GM19467 (cell line): ENCODE data around the gene CLEC7A.

ENCODE experiments used
- ATAC-seq: cut with Tn5 transposase; IDR thresholded peaks from one replicate; pipeline ENCODE4 v1.9.1; 2021; ENCODE audit warnings: mild to moderate bottlenecking, moderate library complexity; ENCODE audit not compliant: unreplicated experiment

The CLEC7A gene

DNA sequence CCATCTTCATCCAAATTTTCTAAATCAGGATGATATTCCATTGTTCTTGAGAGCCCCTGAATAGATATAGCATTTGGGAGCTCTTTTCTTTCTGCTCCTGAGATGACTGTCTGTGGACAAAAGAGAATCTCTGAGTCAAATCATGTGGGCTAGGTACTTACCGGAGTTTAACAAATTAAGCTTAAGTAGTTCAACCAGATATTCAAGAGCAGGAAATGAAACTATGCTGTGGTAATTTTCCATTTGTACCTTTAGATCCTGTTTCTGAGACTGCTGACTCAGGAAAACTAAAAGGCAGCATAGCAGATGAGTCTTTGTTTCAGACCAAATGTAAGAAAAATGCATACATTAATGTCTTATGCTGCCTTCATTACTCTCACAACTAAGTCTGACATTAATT, at the start of gene CLEC7A:
Gene CLEC7A, minus strand, starts transcription at position 158 of the 400 bp plus-strand sequence. Its CDS starts 117 bp downstream, at position 41.
- peak; percentile 79 for ATAC-seq

DNA sequence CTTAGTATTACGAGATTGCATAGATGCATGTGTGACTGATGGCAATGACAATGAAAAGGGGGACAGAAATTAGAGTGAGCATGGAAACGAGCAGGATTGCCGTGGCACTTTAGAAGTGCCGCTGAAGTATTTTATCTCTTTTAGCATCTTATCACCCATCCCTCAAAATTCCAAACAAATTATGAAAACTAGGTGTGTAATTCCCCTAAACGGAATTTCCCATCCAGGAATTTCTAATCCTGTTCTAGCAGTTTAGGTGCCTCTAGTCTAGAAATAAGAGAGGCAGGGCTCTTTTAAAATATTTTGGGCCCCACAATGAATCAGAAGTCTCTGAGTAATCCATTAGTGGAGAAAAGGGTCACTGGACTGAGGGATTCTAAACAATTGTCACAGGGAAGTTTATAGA, 49.8 kb upstream of the CLEC7A start:
- no peak for ATAC-seq

DNA sequence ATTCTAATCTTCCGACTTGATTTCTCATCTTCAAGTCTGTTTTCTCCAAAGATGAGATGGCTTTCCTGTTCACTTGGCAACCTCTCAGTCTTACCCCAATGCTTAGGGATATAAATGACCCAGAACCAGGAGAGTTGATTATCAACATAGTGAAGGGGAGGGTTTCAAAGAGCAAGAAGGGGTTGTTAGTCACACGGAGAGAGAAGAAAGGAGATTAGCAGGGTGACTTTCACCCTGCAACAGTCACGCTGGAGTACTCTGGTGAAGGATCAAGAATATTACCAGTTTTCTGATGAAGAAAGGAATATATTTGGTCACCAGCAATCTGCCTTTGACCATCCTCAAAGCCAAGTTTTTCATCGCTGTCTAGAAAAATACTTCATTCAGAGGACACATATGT, 48.8 kb upstream of the CLEC7A start, which contains the start of gene TMEM52B:
Gene TMEM52B, plus strand, starts transcription at position 212 of the 400 bp plus-strand sequence. CDS start 543 bp downstream, outside the sequence.
- ATAC-seq: no peak

DNA sequence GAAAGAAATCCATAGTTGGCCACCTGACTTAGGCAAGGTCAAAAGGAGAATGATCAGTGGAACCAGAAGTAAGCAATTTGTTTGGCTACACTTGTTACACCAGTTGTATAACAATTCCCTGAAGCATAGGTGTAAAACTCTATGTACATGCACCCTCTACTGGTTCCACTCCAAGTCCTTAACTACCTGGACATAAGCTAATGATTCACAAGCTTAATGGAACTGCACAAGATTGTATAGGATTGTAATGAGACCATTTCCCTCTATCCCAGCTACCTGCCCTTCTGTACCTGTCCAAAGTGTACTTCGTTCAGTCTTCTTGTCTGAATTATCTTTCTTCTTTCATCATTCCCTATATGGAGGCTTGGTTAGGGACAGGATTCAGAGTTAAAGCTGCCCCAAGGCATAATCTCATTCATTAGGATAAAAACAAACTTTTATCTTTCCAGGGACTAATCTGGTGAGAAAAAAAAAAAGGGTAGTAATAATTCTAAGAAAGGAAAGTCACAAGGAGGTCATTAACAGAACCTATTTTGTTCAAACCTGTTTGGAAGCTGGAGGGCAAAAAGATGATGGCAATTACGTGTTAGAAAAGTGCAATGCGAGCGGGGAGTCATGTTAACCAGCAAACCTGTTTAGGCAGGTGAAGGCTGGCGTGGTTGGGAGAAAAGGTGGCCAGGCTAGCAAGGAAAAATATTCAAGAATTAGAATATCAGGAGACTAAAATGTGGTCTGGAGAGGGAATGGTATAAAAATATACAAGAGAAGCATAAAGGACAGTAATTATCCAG, 46.0 kb upstream of the CLEC7A start:
- ATAC-seq: no peak

DNA sequence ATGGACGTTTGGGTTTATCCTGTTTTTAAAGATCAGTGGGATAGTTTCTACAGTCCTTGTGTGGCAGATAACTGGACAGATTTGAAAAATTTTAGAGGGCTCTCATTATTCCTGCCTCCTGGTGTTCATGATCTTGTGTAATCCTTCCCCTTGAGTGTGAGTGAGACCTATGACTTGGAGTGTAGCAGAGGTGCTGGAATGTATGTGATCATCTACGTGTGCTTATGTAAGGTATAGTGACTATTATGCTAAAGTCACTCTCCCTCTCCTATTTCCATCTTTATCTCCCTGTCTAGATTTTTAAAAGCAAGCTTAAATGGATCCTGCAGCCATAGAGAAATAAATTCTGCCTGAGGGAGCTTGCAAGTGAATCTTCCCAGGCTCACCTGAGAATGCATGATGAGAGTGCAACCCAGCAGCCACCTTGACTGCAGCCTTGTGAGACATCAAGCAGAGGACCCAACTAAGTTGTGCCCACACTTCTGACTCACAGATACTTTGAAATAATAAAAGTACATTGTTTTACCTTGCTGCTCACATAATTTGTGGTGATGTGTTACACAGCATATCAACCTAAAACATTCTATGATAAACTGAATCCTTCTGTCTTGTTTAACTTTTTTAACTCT, 45.1 kb upstream of the CLEC7A start:
- ATAC-seq: no peak

DNA sequence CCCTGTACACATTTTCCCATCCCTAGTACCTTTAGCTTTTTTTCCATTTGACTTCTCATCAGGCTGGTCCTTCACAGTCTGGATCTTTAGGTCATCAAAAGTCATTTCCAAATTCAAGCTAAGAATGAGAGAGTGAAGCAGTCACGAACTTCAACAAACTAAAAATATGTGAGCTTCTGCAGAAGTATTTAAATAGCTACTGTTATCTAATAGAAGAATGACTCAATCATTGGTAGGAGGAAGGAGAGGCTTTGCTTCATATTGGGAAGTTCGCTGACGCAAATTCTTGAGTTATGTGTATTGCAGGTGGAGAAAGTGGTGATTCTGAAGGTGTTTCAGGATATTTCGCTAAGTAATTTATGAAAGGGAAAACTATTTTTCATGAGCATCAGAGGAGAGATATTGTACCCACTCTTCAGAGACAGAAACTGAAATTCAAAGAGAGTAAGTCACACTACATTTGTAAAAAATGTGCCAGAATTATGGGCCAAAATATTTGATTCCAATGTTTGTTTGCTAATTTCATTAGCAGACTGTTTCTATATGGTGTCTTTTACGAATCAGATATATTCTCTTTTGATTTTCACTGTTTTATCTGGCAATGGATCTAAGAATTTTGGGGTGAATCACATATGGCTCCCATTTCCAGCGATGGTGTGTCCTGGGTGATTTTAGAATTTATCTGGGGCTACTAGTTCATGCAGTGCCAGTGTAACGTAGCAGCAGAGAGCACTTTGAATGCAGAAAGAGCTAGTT, 42.2 kb upstream of the CLEC7A start, which contains the start of gene OLR1:
Gene OLR1, minus strand, starts transcription at position 160 of the 756 bp plus-strand sequence. Its CDS starts 55 bp downstream, at position 105.
- no peak for ATAC-seq

DNA sequence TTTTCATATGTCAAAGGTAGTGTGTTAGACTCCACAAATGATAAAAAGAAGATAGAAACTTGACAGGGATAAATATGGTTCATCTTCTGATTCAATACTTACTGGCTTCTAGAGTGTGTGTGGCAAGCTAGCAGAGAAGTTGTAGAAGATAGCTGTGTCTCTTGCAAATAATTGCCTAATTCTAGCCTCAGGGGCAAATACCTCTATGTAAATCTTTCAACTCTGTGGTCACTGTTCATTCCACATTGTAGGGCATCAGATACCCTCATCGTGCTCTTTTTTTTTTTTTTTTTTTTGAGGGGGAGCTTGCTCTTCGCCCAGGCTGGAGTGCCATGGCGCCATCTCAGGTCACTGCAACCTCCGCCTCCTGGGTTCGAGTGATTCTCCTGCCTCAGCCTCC, 40.2 kb upstream of the CLEC7A start:
- no peak for ATAC-seq

DNA sequence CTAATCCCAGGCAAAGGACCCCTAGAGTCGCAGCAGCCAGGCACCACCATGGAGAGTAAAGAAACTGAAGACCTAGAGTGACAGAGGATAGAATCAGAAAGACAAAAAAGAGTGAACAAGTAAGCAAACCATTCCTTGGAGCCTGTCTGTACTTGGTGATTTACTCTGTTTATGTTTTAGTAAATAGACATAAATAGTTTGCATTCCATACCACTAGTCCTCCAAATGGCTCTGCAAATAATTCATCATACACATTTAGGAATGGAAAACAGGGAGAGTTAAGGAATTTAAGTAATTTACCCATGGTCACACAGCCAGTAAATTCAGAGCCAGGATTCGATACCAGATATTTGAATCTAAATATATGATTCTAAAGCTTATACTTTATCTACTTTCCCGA, 39.1 kb upstream of the CLEC7A start:
- ATAC-seq: no peak

DNA sequence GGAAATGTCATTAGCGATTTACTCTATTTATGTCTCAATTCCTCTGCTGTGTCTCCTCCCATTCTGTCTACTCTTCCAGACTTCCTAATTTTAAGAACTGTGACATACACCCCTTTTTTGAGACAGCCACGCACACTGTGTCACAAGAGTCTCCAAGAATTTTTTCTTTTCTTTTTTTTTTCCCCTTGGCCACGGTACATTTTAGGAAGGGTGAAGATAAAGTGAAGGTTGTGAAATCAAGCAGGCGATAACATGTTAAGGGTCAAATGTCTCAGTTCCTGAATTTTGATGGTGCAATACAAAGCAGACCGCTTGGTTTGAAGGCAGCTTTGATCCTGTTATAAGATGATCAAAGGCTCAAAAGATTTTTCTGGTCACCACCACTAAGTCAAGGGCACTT, 37.6 kb upstream of the CLEC7A start:
- no peak for ATAC-seq

DNA sequence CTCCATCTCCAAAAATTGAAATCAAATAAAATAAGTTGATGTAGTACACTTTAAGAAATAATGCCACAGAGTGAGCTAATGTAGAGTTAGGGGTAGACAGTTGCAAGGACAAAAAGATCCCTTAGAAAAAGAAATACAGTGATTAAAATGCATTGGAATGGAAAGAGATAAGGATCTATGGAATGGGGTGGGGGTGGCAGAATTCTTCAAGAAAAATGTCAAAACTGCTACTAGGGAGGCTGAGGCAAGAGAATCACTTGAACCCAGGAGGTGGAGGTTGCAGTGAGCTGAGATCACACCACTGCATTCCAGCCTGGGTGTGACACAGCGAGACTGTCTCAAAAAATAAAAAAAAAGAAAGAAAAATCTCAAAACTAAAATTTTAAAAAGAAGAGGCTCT, 35.4 kb upstream of the CLEC7A start:
- no peak for ATAC-seq

DNA sequence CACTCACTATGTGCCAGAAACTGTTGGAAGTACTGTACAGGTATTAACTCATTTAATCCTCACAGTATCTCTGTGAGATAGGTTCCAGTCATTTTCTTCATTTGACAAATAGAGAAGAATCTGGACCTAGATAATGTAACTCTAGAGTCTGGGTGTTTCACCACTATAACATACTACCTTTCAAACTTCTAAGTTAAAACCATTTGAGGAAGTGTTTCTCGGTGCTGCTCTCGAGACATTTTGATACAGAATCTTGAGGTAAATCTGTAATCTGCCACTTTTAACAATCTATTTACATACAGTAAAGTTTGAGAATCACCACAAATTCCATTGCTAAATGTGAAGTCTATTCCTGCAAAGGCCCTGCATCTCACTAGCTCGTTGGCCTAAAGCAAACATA, 33.1 kb upstream of the CLEC7A start:
- ATAC-seq: no peak

DNA sequence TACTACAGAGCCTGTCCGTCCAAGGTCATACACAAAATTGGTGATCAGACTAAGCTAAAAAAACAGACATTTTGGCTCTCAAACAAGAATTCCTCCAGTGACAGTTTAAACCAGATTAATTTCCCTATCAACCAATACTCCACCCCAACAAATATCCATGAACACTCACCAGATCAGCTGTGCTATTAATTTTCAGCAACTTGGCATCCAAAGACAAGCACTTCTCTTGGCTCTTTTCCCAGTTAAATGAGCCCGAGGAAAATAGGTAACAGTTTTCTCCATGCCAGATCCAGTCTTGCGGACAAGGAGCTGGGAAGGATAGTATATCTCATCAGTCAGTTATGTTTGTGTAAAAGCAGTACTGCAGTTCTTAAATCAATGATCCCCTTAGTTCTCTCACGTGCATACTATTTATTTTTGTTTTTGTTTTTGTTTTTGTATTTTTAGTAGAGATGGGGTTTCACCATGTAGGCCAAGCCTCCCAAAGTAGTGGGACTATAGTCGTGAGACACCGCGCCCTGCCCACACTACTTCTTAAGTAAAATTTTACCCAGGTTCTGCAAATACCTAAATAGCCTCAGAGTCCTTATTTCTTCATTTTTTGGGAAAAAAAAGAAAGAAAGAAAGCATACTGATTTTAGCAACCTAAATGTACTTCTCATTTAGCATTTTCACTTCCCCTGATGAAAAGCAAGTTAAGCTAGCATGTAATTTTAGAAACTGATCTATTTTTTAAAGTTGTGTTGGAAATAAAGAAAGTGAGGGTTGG, 30.8 kb upstream of the CLEC7A start:
- no peak for ATAC-seq

DNA sequence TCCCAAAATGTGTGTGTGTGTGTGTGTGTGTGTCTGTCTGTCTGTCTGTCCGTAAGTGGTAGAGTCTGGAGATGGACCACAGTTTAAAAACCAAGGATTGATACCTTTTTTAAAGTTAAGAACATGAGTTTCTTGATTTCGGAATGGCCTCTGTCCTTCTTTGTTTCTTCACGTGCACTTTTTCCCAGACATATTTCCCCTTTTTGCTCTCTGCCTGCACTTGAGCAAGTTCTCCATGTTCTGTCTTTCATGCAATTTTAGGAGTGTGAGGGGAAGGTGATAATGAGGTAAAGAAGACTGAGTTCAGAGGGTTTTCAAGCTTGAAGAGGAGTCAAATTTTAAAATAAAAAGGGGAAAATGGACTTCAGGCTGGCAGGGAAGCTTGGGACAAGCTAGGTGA, 29.3 kb upstream of the CLEC7A start:
- ATAC-seq: no peak

DNA sequence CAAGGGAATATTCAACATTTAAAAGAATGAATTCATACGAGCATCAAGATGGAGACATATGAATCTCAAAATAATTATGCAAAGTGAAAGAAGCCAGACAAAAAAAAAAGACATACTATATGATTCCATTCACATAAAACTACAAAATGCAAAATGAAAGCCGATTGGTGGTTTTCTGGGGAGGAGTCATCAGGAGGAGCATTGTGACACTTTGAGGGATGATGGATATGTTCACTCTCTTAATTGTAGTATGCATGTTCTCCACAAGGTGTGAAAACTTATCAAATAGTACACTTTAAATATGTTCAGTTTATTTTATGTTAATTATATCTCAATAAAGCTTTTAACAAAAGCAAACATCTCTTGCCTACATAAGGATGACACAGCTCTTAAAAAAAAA, 28.4 kb upstream of the CLEC7A start:
- no peak for ATAC-seq

DNA sequence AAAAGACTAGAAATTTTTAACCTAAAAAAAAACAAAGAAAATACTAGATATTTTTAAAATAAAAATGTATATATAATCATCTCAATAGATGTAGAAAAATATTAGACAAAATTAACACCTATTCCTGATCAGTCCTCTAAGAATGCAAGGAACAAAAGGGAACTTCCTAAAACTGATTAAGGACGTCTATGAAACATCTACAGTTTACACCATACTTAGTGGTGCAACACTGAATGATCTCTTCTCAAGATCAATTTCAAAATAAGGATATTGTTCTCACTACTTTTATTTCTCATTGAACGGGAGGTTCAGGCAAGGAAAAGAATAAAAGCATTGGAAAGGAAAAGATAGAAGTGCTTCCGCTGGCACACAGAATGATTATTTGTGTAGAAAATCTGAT, 26.0 kb upstream of the CLEC7A start:
- ATAC-seq: no peak

DNA sequence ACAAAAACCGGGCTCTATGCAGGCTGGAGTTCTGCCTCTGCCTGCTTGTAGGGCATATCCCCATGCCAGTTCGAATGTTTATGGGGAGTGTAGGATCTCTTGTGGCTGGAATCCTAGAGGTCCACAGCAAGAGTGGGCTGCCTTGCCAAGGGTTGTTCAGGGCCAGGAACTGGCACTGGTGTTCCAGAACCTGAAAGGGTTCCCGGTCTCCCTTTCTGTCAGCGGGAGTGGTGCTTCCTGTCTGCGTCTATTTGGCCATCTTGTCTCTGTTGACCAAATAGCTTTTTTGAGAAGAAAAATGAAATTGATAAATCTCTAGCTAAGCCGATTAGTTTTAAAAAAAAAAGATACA, 24.1 kb upstream of the CLEC7A start:
- ATAC-seq: no peak

DNA sequence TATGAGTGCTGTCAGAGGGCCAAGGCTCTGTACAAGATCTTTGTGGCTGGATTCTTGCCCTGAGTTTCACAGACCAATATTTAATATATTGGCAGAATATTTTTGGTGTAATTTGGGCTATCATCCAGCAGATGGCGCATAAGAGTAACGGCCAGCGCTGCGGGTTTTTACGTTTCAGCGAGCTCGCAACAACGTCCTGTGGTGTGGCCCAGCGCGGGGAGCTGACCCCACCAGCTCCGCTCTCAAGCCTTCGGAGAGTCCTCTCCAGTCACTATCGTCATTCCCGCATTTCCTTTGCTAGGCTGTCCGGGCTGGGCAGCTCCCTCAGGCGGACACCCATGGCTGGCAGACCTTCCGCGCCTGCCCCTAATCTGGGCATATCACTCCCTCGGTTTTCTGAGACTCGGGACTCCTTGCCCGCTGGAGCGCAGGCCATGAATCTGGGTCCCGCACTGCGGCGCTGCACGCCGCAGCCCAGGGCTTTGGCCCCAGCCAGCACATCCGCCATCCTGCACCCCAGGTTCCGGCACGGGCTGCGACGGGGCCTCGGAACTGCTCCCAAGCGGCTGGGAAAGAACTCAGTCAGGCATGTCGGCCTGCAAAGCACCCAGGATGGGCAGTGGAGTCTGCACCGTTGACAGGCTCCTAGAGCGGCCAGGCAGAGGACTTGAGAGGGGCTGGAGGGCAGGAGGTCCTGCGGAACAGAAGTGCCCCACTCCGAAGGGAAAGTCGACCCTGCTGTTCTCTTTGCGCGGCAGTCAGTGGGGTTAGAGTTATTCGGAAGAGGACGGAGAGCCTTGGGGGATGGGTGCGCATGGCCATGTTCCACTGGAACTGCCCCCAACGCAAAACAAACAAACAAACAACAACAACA, 23.5 kb upstream of the CLEC7A start:
- ATAC-seq: no peak

DNA sequence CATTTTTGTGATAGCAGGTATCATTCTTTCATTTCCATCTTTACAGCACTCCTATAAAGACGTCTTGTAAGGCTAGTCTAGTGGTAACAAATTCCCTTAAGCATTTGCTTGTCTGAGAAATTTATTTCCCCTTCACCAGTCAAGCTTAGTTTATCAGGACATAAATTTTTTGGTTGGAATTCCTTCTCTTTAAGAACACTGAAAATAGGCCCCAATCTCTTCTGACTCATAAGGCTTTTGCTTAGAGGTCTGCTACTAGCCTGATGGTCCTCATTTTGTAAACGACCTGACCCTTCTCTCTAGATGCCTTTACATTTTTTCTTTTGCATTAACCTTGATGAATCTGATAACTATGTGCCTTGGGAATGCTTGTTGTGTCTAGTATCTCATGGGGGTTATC, 21.6 kb upstream of the CLEC7A start:
- ATAC-seq: no peak

DNA sequence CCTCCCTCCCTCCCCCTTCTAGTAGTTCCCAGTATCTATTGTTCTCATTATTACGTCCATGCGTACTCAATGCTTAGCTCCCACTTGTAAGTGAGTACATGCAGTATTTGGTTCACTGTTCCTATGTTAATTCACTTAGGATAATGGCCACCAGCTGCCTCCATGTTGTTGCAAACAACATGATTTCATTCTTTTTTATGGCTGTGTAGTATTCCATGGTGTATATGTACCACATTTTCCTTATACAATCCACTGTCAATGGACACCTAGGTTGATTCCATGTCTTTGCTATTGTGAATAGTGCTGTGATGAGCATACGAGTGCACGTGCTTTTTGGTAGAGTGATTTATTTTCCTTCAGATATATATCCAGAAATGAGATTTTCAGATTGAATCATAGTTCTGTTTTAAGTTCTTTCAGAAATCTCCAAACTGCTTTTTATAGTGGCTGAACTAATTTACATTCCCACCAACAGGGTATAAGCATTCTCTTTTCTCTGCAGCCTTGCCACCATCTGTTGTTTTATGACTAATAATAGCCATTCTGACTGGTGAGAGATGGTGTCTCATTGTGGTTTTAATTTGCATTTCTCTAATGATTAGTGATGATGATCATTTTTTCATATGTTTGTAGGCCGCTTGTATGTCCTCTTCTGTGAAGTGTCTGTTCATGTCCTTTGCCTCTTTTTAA, 17.9 kb upstream of the CLEC7A start:
- ATAC-seq: peak; percentile 66
